GM19455 (cell line): ENCODE results near the gene ZMYM4.

Experiments used
- ATAC-seq: cut with Tn5 transposase; IDR thresholded peaks from one replicate; pipeline ENCODE4 v1.9.1; 2021; ENCODE audit not compliant: unreplicated experiment

The ZMYM4 gene

DNA sequence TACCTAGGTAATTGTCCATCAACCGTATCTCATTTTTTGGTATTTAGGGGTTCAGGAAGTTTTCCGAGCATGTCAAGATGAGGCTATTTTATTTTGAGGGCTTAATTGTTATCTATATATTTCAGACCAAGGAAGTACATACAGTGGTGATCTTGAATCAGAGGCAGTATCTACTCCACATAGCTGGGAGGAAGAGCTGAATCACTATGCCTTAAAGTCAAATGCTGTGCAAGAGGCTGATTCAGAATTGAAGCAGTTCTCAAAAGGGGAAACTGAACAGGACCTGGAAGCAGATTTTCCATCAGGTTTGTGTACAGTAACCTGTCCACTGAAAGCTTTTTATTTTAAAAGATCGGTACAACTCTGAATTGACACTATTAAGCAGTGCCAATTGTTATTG lies 130.2 kb downstream of the ZMYM4 start:
- no peak for ATAC-seq

- no peak for ATAC-seq
Measured at GRCh38 chr1:35401049-35401448, 132.5 kb downstream of the ZMYM4 start.

DNA sequence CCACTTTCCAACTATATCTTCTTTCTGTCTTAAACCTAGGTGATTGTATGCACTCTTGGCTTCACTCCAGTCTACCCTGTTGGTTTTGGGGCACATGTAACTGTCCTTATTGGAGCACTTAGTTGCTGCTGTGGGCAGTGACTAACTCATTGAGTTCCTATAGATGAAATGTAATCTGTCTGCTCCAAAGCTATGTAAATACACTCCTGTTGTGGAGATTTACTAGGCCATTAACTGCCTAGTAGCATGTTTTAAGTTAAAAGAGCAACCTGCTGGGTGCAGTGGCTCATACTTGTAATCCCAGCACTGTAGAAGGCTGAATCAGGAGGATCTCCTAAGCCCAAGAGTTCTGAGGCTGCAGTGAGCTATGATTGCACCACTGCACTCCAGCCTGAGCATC lies 137.6 kb downstream of the ZMYM4 start:
- no peak for ATAC-seq

GRCh38 chr1:35407743-35408142 lies 139.2 kb downstream of the ZMYM4 start:
- no peak for ATAC-seq

GRCh38 chr1:35408925-35409324 lies 140.4 kb downstream of the ZMYM4 start:
- ATAC-seq, result no peak

DNA sequence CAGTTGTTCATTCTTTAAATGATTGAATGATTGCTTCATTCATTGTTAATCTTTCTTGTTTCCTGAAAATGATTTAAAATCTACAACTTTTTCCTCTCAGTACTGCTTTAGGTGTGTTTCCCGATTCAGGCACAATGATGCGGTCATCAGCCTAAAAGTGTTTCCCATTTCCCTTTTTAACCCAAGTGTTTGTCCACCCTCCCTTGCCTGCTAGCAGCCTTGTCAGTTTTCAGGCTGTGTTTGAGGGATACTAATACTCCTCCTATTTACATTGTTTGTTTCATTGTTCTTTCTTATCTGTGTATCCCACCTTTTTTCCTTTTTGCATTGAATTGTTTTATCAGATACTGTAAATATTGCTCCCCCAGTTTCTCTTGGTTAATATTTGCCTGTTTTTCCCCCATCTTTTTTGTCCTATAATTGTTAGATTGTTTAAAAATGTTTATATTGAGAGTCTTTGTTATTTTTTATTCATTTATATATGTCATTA lies 157.6 kb downstream of the ZMYM4 start:
- ATAC-seq, result no peak

DNA sequence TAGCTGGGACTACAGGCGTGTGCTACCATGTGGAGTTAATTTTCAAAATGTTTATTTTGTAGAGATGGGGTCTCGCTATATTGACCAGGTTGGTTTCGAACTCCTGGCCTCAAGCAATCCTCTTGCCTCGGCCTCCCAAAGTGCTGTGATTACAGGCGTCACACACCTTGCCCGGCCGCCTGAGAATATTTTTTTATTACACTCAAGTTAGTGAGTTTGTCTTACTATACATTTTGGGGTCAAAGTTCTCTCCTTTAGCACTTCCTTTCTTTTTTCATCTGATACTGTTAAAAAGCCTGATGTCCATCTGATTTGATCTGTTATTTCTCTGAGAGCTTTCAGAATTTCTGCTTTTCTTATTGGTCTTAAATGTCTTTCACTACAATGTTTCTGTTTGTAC lies 159.9 kb downstream of the ZMYM4 start:
- no peak for ATAC-seq

DNA sequence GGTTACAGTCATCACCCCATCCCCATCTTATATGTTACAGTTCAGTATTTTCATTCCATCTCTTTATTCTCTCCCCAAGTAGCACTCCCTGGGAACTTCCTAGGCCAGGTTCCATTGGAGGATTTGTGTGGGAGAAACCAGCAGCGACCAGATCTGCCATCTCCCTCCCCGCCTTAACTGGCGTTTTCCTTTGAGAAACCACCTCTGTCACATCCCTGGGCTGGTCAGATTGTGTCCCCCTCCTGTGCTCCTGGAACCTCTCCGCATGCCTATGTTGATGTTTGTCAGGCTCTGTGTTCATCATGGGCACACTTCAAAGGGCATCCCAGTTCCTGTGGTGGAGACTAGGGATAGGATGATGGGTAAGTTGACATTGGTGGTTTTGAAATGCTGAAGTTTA lies 162.3 kb downstream of the ZMYM4 start:
- no peak for ATAC-seq

- ATAC-seq, result no peak
Measured at GRCh38 chr1:35431173-35431599, 162.7 kb downstream of the ZMYM4 start.

DNA sequence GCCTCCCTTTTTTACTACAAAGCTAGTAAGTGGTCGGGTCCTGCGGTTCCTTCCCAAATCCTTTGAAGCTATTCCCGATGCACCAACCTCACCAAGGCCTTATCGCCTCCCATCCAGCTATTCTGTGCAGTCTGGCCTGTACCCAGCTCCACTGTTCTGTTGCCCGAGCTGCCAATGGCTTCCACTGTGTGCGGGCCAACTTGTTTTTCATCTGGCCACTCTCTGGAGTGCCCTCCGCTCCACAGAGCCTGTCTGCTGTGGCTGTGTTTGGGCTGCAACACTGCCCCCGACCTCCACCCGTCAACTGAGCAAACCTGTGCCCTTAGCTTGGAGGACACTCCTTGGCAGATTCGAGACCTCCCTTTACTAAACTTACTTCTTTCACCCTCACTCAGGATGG lies 163.7 kb downstream of the ZMYM4 start:
- ATAC-seq, result no peak

DNA sequence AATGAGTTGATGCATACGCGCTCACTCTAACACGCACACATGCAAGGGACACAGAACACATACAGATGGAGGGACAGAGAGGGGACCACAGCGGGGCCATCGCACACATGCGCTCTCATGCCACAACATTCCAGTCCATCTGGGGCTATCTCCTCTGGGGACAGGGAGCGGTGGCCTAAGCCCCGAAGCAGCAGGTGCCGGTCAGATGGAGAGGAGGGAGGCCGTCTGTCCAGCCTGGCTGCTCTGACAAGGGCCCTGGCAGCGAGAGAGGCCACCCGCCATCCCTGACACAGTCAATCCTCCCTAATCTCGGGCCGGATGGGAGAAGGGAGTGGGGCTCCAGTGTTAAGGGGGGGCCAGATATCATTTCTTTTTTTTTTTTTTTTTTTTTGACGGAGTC lies 165.2 kb downstream of the ZMYM4 start:
- ATAC-seq, result no peak

GRCh38 chr1:35434703-35435102 lies 166.2 kb downstream of the ZMYM4 start:
- ATAC-seq, result no peak

- no peak for ATAC-seq
Measured at GRCh38 chr1:35436078-35436477, 167.6 kb downstream of the ZMYM4 start.

DNA sequence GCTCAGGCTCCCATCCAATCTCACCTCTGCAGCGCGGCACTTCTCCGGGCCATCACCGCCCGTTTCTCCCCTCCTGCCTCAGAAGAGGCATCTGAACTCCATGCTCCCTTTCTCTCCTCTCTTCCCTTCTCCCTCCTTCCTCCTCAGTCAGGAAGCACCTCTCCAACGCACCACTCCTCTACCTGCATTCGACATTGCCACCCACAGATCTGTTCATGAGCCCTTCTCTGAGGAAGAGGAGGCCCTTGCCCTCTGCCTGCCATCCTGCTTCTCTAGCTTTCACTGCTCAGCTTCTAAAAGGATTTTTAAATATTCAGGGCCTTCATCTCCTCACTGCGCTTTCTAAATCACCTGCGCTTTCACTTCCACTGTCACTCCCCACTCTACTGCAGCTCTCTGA lies 168.7 kb downstream of the ZMYM4 start:
- no peak for ATAC-seq

- ATAC-seq, result no peak
Measured at GRCh38 chr1:35439626-35440025, 171.1 kb downstream of the ZMYM4 start.

GRCh38 chr1:35441926-35442579 lies 173.5 kb downstream of the ZMYM4 start:
- ATAC-seq, result no peak

GRCh38 chr1:35442734-35443133 lies 174.2 kb downstream of the ZMYM4 start:
- ATAC-seq, result no peak

DNA sequence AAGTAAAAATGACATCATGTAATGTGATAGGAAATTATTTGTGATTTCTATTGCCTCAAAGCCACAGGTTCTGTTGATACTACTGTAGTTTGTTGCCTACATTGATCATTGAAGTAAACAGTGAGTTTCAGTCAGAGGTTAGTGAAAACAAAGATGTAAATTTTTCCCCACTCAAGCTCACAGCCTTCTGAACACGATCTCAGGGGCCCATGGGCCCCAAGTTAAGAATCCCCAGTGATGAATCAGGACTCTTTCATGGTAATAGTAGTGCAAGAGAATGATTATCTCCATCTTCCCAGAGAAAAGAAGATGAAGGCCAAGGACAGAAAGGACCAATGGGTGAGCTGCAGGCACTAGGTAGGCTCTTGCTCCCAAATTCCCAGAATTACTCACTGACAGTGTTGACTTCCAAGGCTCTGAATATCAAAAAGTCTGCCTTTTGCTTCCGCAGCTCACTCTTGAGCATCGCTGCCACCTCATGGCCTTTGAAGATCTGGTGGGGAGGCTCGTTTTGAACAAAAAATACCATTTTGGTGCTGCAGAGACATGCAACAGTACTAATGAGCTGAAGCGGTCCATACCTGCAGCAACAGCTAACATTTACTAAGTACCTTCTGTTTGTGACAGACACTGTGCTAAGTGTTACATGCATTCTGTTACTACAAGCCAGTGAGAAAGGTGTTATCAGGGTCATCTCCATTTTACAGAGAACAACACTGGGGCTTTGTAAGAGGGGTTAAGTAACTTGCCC lies 175.4 kb downstream of the ZMYM4 start:
- ATAC-seq, result no peak

DNA sequence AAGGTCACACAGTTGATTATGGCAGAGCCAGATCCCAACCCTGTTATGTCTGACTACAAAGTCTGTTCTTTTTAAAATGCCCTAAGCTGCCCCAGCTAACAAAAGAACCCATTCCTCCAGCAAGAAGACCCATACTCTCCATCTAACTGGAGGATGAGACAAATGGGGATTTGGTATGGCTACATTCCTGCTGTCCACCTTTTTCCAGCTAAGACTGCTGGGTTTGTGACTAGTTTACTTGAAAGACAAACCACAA lies 175.9 kb downstream of the ZMYM4 start:
- ATAC-seq, result no peak

- ATAC-seq, result no peak
Measured at GRCh38 chr1:35447278-35447677, 178.8 kb downstream of the ZMYM4 start.

DNA sequence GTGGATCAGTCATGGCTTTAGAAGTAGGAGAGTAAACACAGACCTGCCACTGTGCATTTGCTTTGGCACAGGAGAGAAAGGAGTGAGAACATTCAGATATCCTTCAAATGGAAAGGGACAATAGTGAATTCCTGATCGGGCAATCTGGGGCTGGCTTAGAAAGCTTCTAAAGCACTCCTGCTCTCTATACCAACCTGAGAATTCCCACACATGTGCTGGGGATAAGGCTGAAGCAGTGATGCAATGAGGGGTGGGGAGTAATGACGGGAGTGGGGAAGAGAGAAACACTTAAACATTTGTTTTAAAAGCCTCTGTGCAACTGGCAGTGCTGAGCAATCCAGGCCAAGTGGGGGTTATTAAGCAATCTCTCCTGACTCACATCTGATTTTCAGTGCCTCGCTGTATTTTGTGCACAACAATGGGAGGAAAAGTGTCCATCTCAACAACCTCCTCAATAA lies 179.9 kb downstream of the ZMYM4 start:
- ATAC-seq, result no peak

DNA sequence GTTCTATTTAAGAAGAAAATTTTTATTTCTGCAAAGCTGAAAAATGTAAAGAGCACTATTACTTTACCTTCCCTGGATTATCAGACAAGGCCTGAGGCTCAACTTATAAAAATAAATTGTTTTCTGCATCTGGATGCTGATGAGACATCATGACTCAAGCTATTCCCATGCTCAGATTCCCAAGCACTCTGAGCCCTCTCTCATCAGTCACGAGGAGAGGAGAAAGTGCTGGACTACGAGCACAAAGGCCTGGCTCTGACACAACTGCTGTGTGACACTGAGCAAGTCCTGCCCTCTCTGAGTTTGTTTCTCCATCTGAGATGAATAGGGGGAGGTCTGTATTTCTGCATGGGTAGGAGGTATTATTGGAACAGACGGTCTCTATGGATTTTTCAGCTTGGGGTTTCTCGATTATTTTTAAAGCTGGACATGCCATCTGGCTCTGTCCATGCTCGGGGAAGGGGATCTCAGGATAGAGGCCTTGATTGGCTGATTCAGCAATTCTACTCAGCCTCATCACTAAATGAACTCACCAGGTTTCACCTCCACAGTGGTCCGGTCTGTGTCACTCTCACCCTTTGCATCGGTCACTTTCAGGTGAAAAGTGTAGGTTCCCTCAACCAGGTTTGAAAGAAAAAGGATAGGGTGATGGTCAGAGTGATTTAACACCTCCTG lies 181.0 kb downstream of the ZMYM4 start:
- ATAC-seq, result no peak
